NCI-H2081 (cell line): ENCODE data around the gene AADACL2.
"Not testable (repeated sequence)": the region's sequence is repeated elsewhere in the genome, so short reads cannot be mapped to it uniquely, and the experiment has no call there.

Experiments
- DNase-seq, 2 experiments: peaks; one replicate each; lab custom pipeline; 2025; lab: John Stamatoyannopoulos, UW

Gene AADACL2

GRCh38 chr3:151765685-151766084, 32.0 kb downstream of the AADACL2 start:
- DNase-seq = no peak

GRCh38 chr3:151766454-151766853, 32.7 kb downstream of the AADACL2 start:
- no peak for DNase-seq

- no peak for DNase-seq
Observed at GRCh38 chr3:151768393-151768930, 34.7 kb downstream of the AADACL2 start.

- no peak for DNase-seq
Observed at GRCh38 chr3:151769175-151769574, 35.4 kb downstream of the AADACL2 start.

- peak in 1 of 2 experiments; percentile 21 for DNase-seq
Observed at GRCh38 chr3:151770956-151771355, 37.2 kb downstream of the AADACL2 start.

- DNase-seq = no peak
Observed at GRCh38 chr3:151772825-151773480, 39.2 kb downstream of the AADACL2 start.

- no peak for DNase-seq
Observed at GRCh38 chr3:151774235-151774634, 40.5 kb downstream of the AADACL2 start.

- no peak for DNase-seq
Observed at GRCh38 chr3:151774910-151775309, 41.2 kb downstream of the AADACL2 start.

- no peak for DNase-seq
Observed at GRCh38 chr3:151775314-151776258, 41.9 kb downstream of the AADACL2 start.

- no peak for DNase-seq
Observed at GRCh38 chr3:151776259-151776740, 42.6 kb downstream of the AADACL2 start.

GRCh38 chr3:151777880-151778279, 44.2 kb downstream of the AADACL2 start:
- peak in 1 of 2 experiments; percentile 41 for DNase-seq

- no peak for DNase-seq
Observed at GRCh38 chr3:151787626-151788025, 53.9 kb downstream of the AADACL2 start.

- DNase-seq = no peak
Observed at GRCh38 chr3:151788401-151788800, 54.7 kb downstream of the AADACL2 start.

GRCh38 chr3:151789853-151790463, 56.2 kb downstream of the AADACL2 start:
- DNase-seq = no peak

GRCh38 chr3:151790763-151791162, 57.0 kb downstream of the AADACL2 start:
- DNase-seq = not testable (repeated sequence)

GRCh38 chr3:151792411-151792810, 58.7 kb downstream of the AADACL2 start:
- DNase-seq = no peak

GRCh38 chr3:151793636-151794035, 59.9 kb downstream of the AADACL2 start:
- no peak for DNase-seq

GRCh38 chr3:151794080-151794479, 60.4 kb downstream of the AADACL2 start:
- no peak for DNase-seq

GRCh38 chr3:151795276-151795675, 61.5 kb downstream of the AADACL2 start:
- DNase-seq = no peak

GRCh38 chr3:151796105-151796680, 62.5 kb downstream of the AADACL2 start:
- DNase-seq = no peak

GRCh38 chr3:151798466-151798865, 64.7 kb downstream of the AADACL2 start:
- no peak for DNase-seq

- DNase-seq = no peak
Observed at GRCh38 chr3:151800431-151800830, 66.7 kb downstream of the AADACL2 start.
